HEK293 (cell line): ENCODE results near the gene SHISA9.

Source experiments
- CTCF ChIA-PET: fragments of 350-600 bp; formaldehyde crosslinking; extraction: SDS; loops from one replicate; lab custom pipeline; 2021; ENCODE audit warnings: antibody characterized with exemption; lab: Yijun Ruan, JAX
- POLR2A ChIA-PET: fragments of 300-600 bp; formaldehyde crosslinking; extraction: SDS; loops from one replicate; lab custom pipeline; 2020; ENCODE audit warnings: antibody characterized with exemption, inconsistent platforms; lab: Yijun Ruan, JAX
- H3K27ac ChIP-seq: fragments of 200-500 bp; sonication (Bioruptor generic); 2 replicates; pipeline ENCODE4 v1.5.1; 2014; ENCODE audit warnings: low read depth, low read length, control low read depth, inconsistent platforms; ENCODE audit errors: extremely low read depth
- H3K36me3 ChIP-seq, 2 experiments: fragments of 200-500 bp in 1 of 2; sonication (Bioruptor generic) in 1 of 2; 1 replicate in 1 of 2; 2 replicates in 1 of 2; pipeline ENCODE4 v1.5.1; 2014 to 2017; ENCODE audit warnings: inconsistent platforms in 2 of 2, low read length in 2 of 2; ENCODE audit not compliant: control insufficient read depth in 2 of 2, insufficient read depth in 1 of 2
- H3K4me1 ChIP-seq: fragments of 200-500 bp; sonication (Bioruptor generic); 2 replicates; pipeline ENCODE4 v1.5.1; 2014; ENCODE audit warnings: mild to moderate bottlenecking, low read length, inconsistent platforms; ENCODE audit not compliant: control insufficient read depth, insufficient read depth
- H3K4me3 ChIP-seq: 2 replicates; pipeline ENCODE4 v1.5.1; 2011; ENCODE audit warnings: low read depth, mild to moderate bottlenecking, control low read depth, low read length, moderate library complexity
- H3K9me3 ChIP-seq: fragments of 200-500 bp; sonication (Bioruptor generic); 2 replicates; pipeline ENCODE4 v1.5.1; 2014; ENCODE audit warnings: low read depth, low read length, inconsistent platforms; ENCODE audit not compliant: control insufficient read depth, insufficient read depth
- HOXC10 ChIP-seq: sonication (generic); formaldehyde crosslinking; IDR thresholded peaks from 2 replicates; pipeline ENCODE4 v1.8.1; 2023; ENCODE audit warnings: mild to moderate bottlenecking, missing genetic modification reagents
- KLF10 ChIP-seq: fragments of 450-650 bp; IDR thresholded peaks from 2 replicates; pipeline ENCODE4 v1.5.1; 2018; ENCODE audit warnings: missing biosample characterization, mild to moderate bottlenecking, missing genetic modification characterization
- KLF16 ChIP-seq: fragments of 450-650 bp; formaldehyde crosslinking; IDR thresholded peaks from 2 replicates; pipeline ENCODE4 v1.5.1; 2017; ENCODE audit warnings: missing biosample characterization, missing genetic modification characterization
- KLF7 ChIP-seq: fragments of 450-650 bp; formaldehyde crosslinking; IDR thresholded peaks from 2 replicates; pipeline ENCODE4 v1.5.1; 2016; ENCODE audit warnings: missing biosample characterization, missing genetic modification characterization, borderline replicate concordance
- MYNN ChIP-seq: fragments of 450-650 bp; formaldehyde crosslinking; IDR thresholded peaks from 2 replicates; pipeline ENCODE4 v1.5.1; 2016; ENCODE audit warnings: missing biosample characterization, missing genetic modification characterization, borderline replicate concordance
- MZF1 ChIP-seq: fragments of 450-650 bp; formaldehyde crosslinking; IDR thresholded peaks from 2 replicates; pipeline ENCODE4 v1.5.1; 2017; ENCODE audit warnings: missing biosample characterization, missing genetic modification characterization, borderline replicate concordance
- REPIN1 ChIP-seq: fragments of 450-650 bp; formaldehyde crosslinking; IDR thresholded peaks from 2 replicates; pipeline ENCODE4 v1.5.1; 2017; ENCODE audit warnings: missing biosample characterization, missing genetic modification characterization, low read depth
- SCRT1 ChIP-seq: fragments of 450-650 bp; formaldehyde crosslinking; IDR thresholded peaks from 2 replicates; pipeline ENCODE4 v1.5.1; 2016; ENCODE audit warnings: missing biosample characterization, missing genetic modification characterization, borderline replicate concordance
- SP2 ChIP-seq: fragments of 450-650 bp; formaldehyde crosslinking; IDR thresholded peaks from 2 replicates; pipeline ENCODE4 v1.5.1; 2016; ENCODE audit warnings: missing biosample characterization, missing genetic modification characterization
- TCF7L2 ChIP-seq: IDR thresholded peaks from 2 replicates; pipeline ENCODE4 v1.6.1; 2011; ENCODE audit warnings: low read depth, mild to moderate bottlenecking, inconsistent platforms, low read length, moderate library complexity, borderline replicate concordance
- ZFP3 ChIP-seq: fragments of 450-650 bp; formaldehyde crosslinking; IDR thresholded peaks from 2 replicates; pipeline ENCODE4 v1.5.1; 2016; ENCODE audit warnings: low read depth, missing biosample characterization, missing genetic modification characterization
- ZFP41 ChIP-seq: fragments of 450-650 bp; formaldehyde crosslinking; IDR thresholded peaks from 2 replicates; pipeline ENCODE4 v1.5.1; 2016; ENCODE audit warnings: missing biosample characterization, missing genetic modification characterization, borderline replicate concordance
- ZNF157 ChIP-seq: fragments of 450-650 bp; formaldehyde crosslinking; IDR thresholded peaks from 2 replicates; pipeline ENCODE4 v1.5.1; 2016; ENCODE audit warnings: missing biosample characterization, missing genetic modification characterization
- ZNF169 ChIP-seq: fragments of 450-650 bp; formaldehyde crosslinking; IDR thresholded peaks from 2 replicates; pipeline ENCODE4 v1.5.1; 2016; ENCODE audit warnings: missing biosample characterization, missing genetic modification characterization
- ZNF174 ChIP-seq: fragments of 450-650 bp; formaldehyde crosslinking; IDR thresholded peaks from 2 replicates; pipeline ENCODE4 v1.5.0; 2017; ENCODE audit warnings: missing biosample characterization, mild to moderate bottlenecking, missing genetic modification characterization
- ZNF19 ChIP-seq: fragments of 450-650 bp; formaldehyde crosslinking; IDR thresholded peaks from 2 replicates; pipeline ENCODE4; 2016; ENCODE audit warnings: missing biosample characterization, missing genetic modification characterization, low read depth
- ZNF223 ChIP-seq: fragments of 450-650 bp; formaldehyde crosslinking; IDR thresholded peaks from 2 replicates; pipeline ENCODE4 v1.5.1; 2016; ENCODE audit warnings: missing biosample characterization, missing genetic modification characterization
- ZNF274 ChIP-seq, 2 experiments: fragments of 200-500 bp in 1 of 2; fragments of 450-650 bp in 1 of 2; sonication (Bioruptor generic) in 1 of 2; formaldehyde crosslinking in 1 of 2; IDR thresholded peaks; 2 replicates each; pipeline versions ENCODE4 v1.5.1 to v1.6.1; 2014 to 2016; ENCODE audit warnings: borderline replicate concordance in 1 of 2, inconsistent platforms in 1 of 2, low read length in 1 of 2, missing biosample characterization in 1 of 2, missing genetic modification characterization in 1 of 2
- ZNF280D ChIP-seq: fragments of 450-650 bp; formaldehyde crosslinking; IDR thresholded peaks from 2 replicates; pipeline ENCODE4 v1.5.1; 2016; ENCODE audit warnings: missing biosample characterization, missing genetic modification characterization
- ZNF324 ChIP-seq: fragments of 450-650 bp; formaldehyde crosslinking; IDR thresholded peaks from 2 replicates; pipeline ENCODE4 v1.5.1; 2016; ENCODE audit warnings: missing biosample characterization, missing genetic modification characterization
- ZNF341 ChIP-seq: fragments of 450-650 bp; formaldehyde crosslinking; IDR thresholded peaks from 2 replicates; pipeline ENCODE4; 2016; ENCODE audit warnings: low read depth, missing biosample characterization, missing genetic modification characterization
- ZNF37A ChIP-seq: fragments of 450-650 bp; IDR thresholded peaks from 2 replicates; pipeline ENCODE4 v1.5.1; 2018; ENCODE audit warnings: missing biosample characterization, missing genetic modification characterization
- ZNF423 ChIP-seq: fragments of 450-650 bp; formaldehyde crosslinking; IDR thresholded peaks from 2 replicates; pipeline ENCODE4 v1.5.1; 2016; ENCODE audit warnings: missing biosample characterization, missing genetic modification characterization
- ZNF473 ChIP-seq: fragments of 450-650 bp; formaldehyde crosslinking; IDR thresholded peaks from 2 replicates; pipeline ENCODE4 v1.5.1; 2017; ENCODE audit warnings: missing biosample characterization, missing genetic modification characterization
- ZNF488 ChIP-seq: fragments of 450-650 bp; formaldehyde crosslinking; IDR thresholded peaks from 2 replicates; pipeline ENCODE4 v1.5.1; 2016; ENCODE audit warnings: missing biosample characterization, missing genetic modification characterization
- ZNF510 ChIP-seq: fragments of 450-650 bp; formaldehyde crosslinking; IDR thresholded peaks from 2 replicates; pipeline ENCODE4 v1.5.1; 2018; ENCODE audit warnings: mild to moderate bottlenecking, missing genetic modification characterization, missing biosample characterization; ENCODE audit not compliant: insufficient replicate concordance
- ZNF521 ChIP-seq: fragments of 450-650 bp; formaldehyde crosslinking; IDR thresholded peaks from 2 replicates; pipeline ENCODE4 v1.5.1; 2017; ENCODE audit warnings: missing biosample characterization, mild to moderate bottlenecking, missing genetic modification characterization
- ZNF560 ChIP-seq: fragments of 450-650 bp; formaldehyde crosslinking; IDR thresholded peaks from 2 replicates; pipeline ENCODE4 v1.5.1; 2017; ENCODE audit warnings: missing biosample characterization, missing genetic modification characterization, borderline replicate concordance
- ZNF621 ChIP-seq: fragments of 450-650 bp; formaldehyde crosslinking; IDR thresholded peaks from 2 replicates; pipeline ENCODE4 v1.5.1; 2017; ENCODE audit warnings: missing biosample characterization, missing genetic modification characterization
- ZNF624 ChIP-seq: fragments of 450-650 bp; formaldehyde crosslinking; IDR thresholded peaks from 2 replicates; pipeline ENCODE4 v1.5.1; 2017; ENCODE audit warnings: missing biosample characterization, missing genetic modification characterization
- ZNF654 ChIP-seq: fragments of 450-650 bp; formaldehyde crosslinking; IDR thresholded peaks from 2 replicates; pipeline ENCODE4 v1.5.1; 2016; ENCODE audit warnings: low read depth, missing biosample characterization, missing genetic modification characterization
- ZNF658 ChIP-seq: fragments of 450-650 bp; formaldehyde crosslinking; IDR thresholded peaks from 2 replicates; pipeline ENCODE4; 2016; ENCODE audit warnings: missing biosample characterization, missing genetic modification characterization
- ZNF664 ChIP-seq: fragments of 450-650 bp; formaldehyde crosslinking; IDR thresholded peaks from 2 replicates; pipeline ENCODE4 v1.5.1; 2016; ENCODE audit warnings: missing biosample characterization, missing genetic modification characterization
- ZNF76 ChIP-seq: fragments of 450-650 bp; formaldehyde crosslinking; IDR thresholded peaks from 2 replicates; pipeline ENCODE4; 2016; ENCODE audit warnings: low read depth, missing biosample characterization, missing genetic modification characterization, borderline replicate concordance
- ZNF791 ChIP-seq: fragments of 450-650 bp; formaldehyde crosslinking; IDR thresholded peaks from 2 replicates; pipeline ENCODE4 v1.5.1; 2016; ENCODE audit warnings: missing biosample characterization, missing genetic modification characterization
- ZSCAN30 ChIP-seq: fragments of 450-650 bp; IDR thresholded peaks from 2 replicates; pipeline ENCODE4 v1.5.1; 2018; ENCODE audit warnings: missing biosample characterization, mild to moderate bottlenecking, missing genetic modification characterization, moderate library complexity
- TF ChIP-seq, protein P1 (sequence below): fragments of 450-650 bp; formaldehyde crosslinking; IDR thresholded peaks from 2 replicates; pipeline ENCODE4 v1.5.1; 2016; ENCODE audit warnings: missing biosample characterization, missing genetic modification characterization

SHISA9 gene

GRCh38 chr16:12994402-12994801 lies 93.0 kb downstream of the SHISA9 start:
- CTCF ChIA-PET: no interaction called here
- POLR2A ChIA-PET: no interaction called here

GRCh38 chr16:12995721-12996372 lies 94.4 kb downstream of the SHISA9 start:
- H3K27ac ChIP-seq: no peak overlapping the region
- no peaks in the 10 kb centered on the region for H3K36me3 ChIP-seq
- ChIA-PET CTCF (no interaction called here), POLR2A (no interaction called here)
- no peak overlapping the region for H3K4me3 ChIP-seq
- no peaks in the 10 kb centered on the region for H3K9me3 ChIP-seq
- no peak for TF ChIP-seq MZF1
- TF ChIP-seq ZNF76: no peak
- no peak for TF ChIP-seq MYNN (tag by site-specific recombination)
- TF ChIP-seq KLF16: no peak
- no peak for TF ChIP-seq ZNF423 (tag by site-specific recombination)
- no peak for TF ChIP-seq ZNF621 (tag by site-specific recombination)
- TF ChIP-seq ZNF37A (tag by site-specific recombination): no peak
- TF ChIP-seq ZNF223 (tag by site-specific recombination): no peak
- no peak for TF ChIP-seq ZNF658 (tag by site-specific recombination)
- TF ChIP-seq ZNF341 (tag by site-specific recombination): no peak
- no peak for TF ChIP-seq HOXC10 (CRISPR knock-in tag)
- no peak for TF ChIP-seq ZNF654
- TF ChIP-seq ZNF521: no peak
- TF ChIP-seq ZNF488: no peak
- no peak for TF ChIP-seq ZSCAN30
- no peak for TF ChIP-seq SP2 (tag by site-specific recombination)
- no peak for TF ChIP-seq ZNF560 (tag by site-specific recombination)
- no peak for TF ChIP-seq ZNF791 (tag by site-specific recombination)
- TF ChIP-seq, protein P1, sequence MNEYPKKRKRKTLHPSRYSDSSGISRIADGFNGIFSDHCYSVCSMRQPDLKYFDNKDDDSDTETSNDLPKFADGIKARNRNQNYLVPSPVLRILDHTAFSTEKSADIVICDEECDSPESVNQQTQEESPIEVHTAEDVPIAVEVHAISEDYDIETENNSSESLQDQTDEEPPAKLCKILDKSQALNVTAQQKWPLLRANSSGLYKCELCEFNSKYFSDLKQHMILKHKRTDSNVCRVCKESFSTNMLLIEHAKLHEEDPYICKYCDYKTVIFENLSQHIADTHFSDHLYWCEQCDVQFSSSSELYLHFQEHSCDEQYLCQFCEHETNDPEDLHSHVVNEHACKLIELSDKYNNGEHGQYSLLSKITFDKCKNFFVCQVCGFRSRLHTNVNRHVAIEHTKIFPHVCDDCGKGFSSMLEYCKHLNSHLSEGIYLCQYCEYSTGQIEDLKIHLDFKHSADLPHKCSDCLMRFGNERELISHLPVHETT (tag by site-specific recombination): no peak
- H3K4me1 ChIP-seq: no peaks in the 10 kb centered on the region

More at GRCh38 chr16:12994402-12994801, 93.0 kb downstream of the SHISA9 start:
- no peaks in the 10 kb centered on the region for H3K9me3 ChIP-seq
- no peaks in the 10 kb centered on the region for H3K36me3 ChIP-seq
- H3K4me1 ChIP-seq: no peaks in the 10 kb centered on the region
- H3K27ac ChIP-seq: no peak overlapping the region
- no peak overlapping the region for H3K4me3 ChIP-seq
- no peak for TF ChIP-seq ZNF274 (IDR thresholded peaks at IDR 0.05; ENCODE audit: low read length)
- TF ChIP-seq ZNF274 (tag by site-specific recombination; IDR thresholded peaks at IDR 0.05; ENCODE audit: borderline replicate concordance): no peak
- TF ChIP-seq ZNF174 (tag by site-specific recombination): no peak
- no peak for TF ChIP-seq TCF7L2
- no peak for TF ChIP-seq KLF7 (tag by site-specific recombination)
- no peak for TF ChIP-seq REPIN1 (tag by site-specific recombination)
- no peak for TF ChIP-seq ZNF324 (tag by site-specific recombination)
- TF ChIP-seq ZNF473 (tag by site-specific recombination): no peak
- no peak for TF ChIP-seq ZNF624 (tag by site-specific recombination)
- TF ChIP-seq SCRT1 (tag by site-specific recombination): no peak
- no peak for TF ChIP-seq ZNF510 (tag by site-specific recombination)
- no peak for TF ChIP-seq ZNF280D (tag by site-specific recombination)
- TF ChIP-seq ZFP3: no peak
- TF ChIP-seq ZFP41 (tag by site-specific recombination): no peak
- TF ChIP-seq ZNF157 (tag by site-specific recombination): no peak
- TF ChIP-seq ZNF19 (tag by site-specific recombination): no peak
- TF ChIP-seq KLF10 (tag by site-specific recombination): no peak
- no peak for TF ChIP-seq ZNF664 (tag by site-specific recombination)
- TF ChIP-seq ZNF169 (tag by site-specific recombination): no peak
- TF ChIP-seq, all 188 proteins: peak for 0
